ENCODE data around the gene RHCE.
"Not testable (repeated sequence)": the region's sequence is repeated elsewhere in the genome, so short reads cannot be mapped to it uniquely, and the experiment has no call there.

RHCE gene

GRCh38 chr1:25338986-25339385 is 81.6 kb downstream of the RHCE start:
- DNase-seq = no peak

DNA sequence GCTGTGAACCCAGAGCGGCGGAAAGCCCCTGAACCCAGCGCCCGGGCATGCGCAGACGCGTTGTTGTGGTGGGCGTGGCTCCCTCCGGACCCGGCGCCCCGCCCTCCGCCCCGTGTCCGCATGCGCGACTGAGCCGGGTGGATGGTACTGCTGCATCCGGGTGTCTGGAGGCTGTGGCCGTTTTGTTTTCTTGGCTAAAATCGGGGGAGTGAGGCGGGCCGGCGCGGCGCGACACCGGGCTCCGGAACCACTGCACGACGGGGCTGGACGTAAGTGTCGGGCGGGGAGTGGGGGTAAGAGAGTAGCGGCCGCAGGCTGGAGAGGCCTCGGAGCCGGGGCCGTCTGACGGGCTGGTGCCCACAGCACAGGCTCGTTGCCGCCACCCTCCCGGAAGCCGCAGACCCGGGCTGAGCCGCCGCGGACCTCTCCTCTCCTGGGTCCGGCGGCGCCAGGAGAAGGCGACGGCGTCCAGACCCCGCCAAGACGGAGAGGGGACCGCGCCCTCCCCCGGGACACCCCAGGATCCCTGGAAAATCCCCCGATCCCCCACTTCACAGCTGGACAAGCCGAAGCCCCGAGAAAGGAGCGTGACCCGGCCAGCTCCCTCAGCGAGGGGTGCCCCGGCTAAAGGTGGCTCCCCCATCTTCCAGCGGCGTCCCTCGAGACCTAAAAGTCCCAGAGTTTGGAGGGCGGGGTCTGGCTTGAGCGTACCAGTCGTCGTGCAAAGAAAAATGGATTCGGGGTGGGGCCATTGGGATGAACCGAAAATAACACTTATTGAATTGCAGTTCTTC is 82.2 kb downstream of the RHCE start, which contains the start of gene TMEM50A:
TMEM50A (plus strand) TSS at position 147 of the 794 bp plus-strand sequence. CDS start 2,153 bp downstream, outside the sequence.
- peak; percentile 89 for DNase-seq

GRCh38 chr1:25337483-25338187 is 83.0 kb downstream of the RHCE start:
- DNase-seq = not testable (repeated sequence)

- DNase-seq = not testable (repeated sequence)
Measured at GRCh38 chr1:25336922-25337354, 83.7 kb downstream of the RHCE start.

DNA sequence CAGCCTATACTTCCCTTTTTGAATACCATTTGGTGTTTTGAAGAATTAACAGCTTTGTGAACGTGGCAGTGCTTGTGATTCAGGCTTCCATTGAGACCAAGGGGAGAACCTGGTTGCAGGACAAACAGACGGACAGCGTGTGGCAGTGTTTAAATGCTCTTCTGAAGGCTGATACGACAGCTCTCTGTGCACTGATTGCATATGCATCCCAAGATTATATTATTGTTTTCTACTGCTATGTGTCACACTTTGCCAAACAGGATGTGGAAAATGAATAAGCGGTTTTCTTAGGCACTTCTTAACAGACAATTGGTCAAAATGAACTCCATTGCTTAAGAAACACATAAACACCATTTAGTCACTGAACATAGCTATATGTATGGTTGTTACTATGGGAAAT is 90.7 kb downstream of the RHCE start:
- DNase-seq = peak; percentile 77

DNA sequence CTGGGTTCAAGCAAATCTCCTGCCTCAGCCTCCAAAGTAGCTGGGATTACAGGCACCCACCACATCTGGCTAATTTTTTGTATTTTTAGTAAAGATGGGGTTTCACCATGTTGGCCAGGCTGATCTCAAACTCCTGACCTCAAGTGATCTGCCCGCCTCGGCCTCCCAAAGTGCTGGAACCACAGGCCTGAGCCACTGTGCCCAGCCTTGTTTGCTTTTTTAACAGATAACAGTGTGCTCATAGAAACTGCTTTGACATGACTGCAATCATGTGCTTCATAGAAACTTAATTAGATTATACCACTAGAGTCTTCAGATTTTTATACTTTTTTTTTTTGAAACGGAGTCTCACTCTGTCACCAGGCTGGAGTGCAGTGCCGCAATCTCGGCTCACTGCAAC is 91.3 kb downstream of the RHCE start:
- not testable (repeated sequence) for DNase-seq

GRCh38 chr1:25328791-25329185 is 91.8 kb downstream of the RHCE start:
- DNase-seq = not testable (repeated sequence)

DNA sequence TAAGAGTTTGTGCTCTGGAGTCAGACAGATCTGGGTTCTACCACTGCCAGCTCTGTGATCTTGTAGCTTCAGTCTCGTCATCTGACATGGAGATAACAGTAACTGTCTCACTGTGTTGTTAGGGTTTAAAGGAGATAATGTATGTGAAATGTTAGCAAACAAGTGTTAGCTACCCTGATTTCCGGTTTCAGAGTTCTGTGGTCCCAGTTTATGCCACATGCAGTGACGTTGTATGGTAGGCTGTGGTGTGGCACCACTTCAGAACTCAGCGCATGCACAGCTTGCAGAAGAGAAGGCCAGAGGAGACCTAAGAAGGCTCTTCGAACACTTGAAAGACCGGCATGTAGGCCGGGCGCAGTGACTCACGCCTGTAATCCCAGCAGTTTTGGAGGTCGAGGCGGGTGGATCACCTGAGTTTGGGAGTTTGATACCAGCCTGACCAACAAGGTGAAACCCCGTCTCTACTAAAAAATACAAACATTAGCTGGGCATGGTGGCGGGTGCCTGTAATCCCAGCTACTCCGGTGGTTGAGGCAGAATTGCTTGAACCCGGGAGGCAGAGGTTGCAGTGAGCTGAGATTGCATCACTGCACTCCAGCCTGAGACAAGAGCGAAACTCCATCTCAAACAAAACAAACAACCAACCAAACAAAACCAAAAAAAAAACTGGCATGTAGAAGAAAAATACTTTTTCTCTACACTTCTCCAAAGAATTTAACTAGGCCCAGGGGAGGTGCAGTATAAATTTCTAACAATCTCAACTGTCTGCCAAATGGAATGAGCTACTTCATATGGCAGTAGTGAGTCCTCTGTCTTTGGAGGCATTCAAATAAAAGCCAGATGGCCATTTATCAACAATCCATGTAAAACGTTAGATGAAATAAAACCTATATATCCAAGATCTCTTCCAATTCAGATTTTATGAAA is 92.5 kb downstream of the RHCE start:
- DNase-seq = not testable (repeated sequence)

GRCh38 chr1:25324407-25324806 is 96.2 kb downstream of the RHCE start:
- DNase-seq = not testable (repeated sequence)

GRCh38 chr1:25322127-25322526 is 98.5 kb downstream of the RHCE start:
- DNase-seq = not testable (repeated sequence)

GRCh38 chr1:25320314-25320938 is 100.2 kb downstream of the RHCE start:
- DNase-seq = peak; percentile 94

- DNase-seq = not testable (repeated sequence)
Measured at GRCh38 chr1:25312806-25313470, 107.7 kb downstream of the RHCE start.

All from fibroblast of skin of scalp (primary cell).